GM21515 (cell line): ENCODE results near the gene C1R.
"Not testable (repeated sequence)": the region's sequence is repeated elsewhere in the genome, so short reads cannot be mapped to it uniquely, and the experiment has no call there.

Source experiments
- ATAC-seq: cut with Tn5 transposase; IDR thresholded peaks from one replicate; pipeline ENCODE4 v1.9.1; 2021; ENCODE audit not compliant: unreplicated experiment

The C1R gene

GRCh38 chr12:7038591-7038990 lies 53.7 kb downstream of the C1R start:
- ATAC-seq: no peak

GRCh38 chr12:7037411-7037810 lies 54.8 kb downstream of the C1R start:
- not testable (repeated sequence) for ATAC-seq

GRCh38 chr12:7035463-7035862 lies 56.8 kb downstream of the C1R start:
- ATAC-seq: no peak

GRCh38 chr12:7034464-7034863 lies 57.8 kb downstream of the C1R start:
- no peak for ATAC-seq

- ATAC-seq: no peak
Measured at GRCh38 chr12:7032990-7033389, 59.3 kb downstream of the C1R start.

GRCh38 chr12:7031306-7031705 lies 60.9 kb downstream of the C1R start:
- no peak for ATAC-seq
